Breast epithelium (tissue), 3 donors: ENCODE results near the gene SLTM.

Experiments used
- CTCF ChIP-seq, 3 donors: fragments of 450-650 bp; IDR thresholded peaks; one replicate each; pipeline ENCODE4 v1.5.1; 2016 to 2017; ENCODE audit warnings: antibody characterized with exemption in 3 of 3, mild to moderate bottlenecking in 3 of 3, moderate library complexity in 3 of 3
- POLR2A ChIP-seq: fragments of 450-650 bp; IDR thresholded peaks from one replicate; pipeline ENCODE4 v1.6.1; 2016; ENCODE audit warnings: antibody characterized with exemption, mild to moderate bottlenecking, moderate library complexity

- TF ChIP-seq CTCF (IDR thresholded peaks at IDR 0.05) (no peak), POLR2A (no peak)
These were observed 44.4 kb upstream of the SLTM start for GRCh38 chr15:58977887-58978286.
